MCF 10A (cell line): Measurements from ENCODE around the gene RPS6KA4. TPM values are rescaled to one million over a fixed set of nuclear protein-coding genes. Genes with fewer than 3 reads are reported as not detected.

Source experiments
- BruUV-seq: library from RNA; stranded (reverse); fragments of 400-500 nt; replicated peaks from 2 replicates; lab custom pipeline; 2021; lab: Mats Ljungman, UMichigan
- CTCF ChIA-PET: fragments of 300-600 bp; sonication (Branson Sonifier 250); formaldehyde crosslinking; extraction: SDS; loops from one replicate; lab custom pipeline; 2021; ENCODE audit warnings: antibody characterized with exemption, inconsistent platforms; lab: Yijun Ruan, JAX
- POLR2A ChIA-PET: fragments of 300-600, 350-650 bp; sonication (Branson Sonifier 250); formaldehyde crosslinking; extraction: SDS; loops from one replicate; lab custom pipeline; 2020; ENCODE audit warnings: antibody characterized with exemption, inconsistent platforms; lab: Yijun Ruan, JAX
- DNase-seq: peaks from one replicate; pipeline ENCODE4 v3.0.0-alpha.2; 2018; ENCODE audit not compliant: unreplicated experiment
- H3K27ac Mint-ChIP-seq: one replicate; pipeline ENCODE4 v1.8.0; 2022; ENCODE audit warnings: mild to moderate bottlenecking, low read depth, mixed read lengths; ENCODE audit not compliant: unreplicated experiment
- H3K27me3 Mint-ChIP-seq: one replicate; pipeline ENCODE4 v1.8.0; 2022; ENCODE audit warnings: mixed read lengths; ENCODE audit not compliant: insufficient read depth, unreplicated experiment
- H3K36me3 Mint-ChIP-seq: one replicate; pipeline ENCODE4 v1.8.0; 2022; ENCODE audit warnings: mild to moderate bottlenecking, moderate library complexity, mixed read lengths; ENCODE audit not compliant: insufficient read depth, unreplicated experiment
- H3K4me1 Mint-ChIP-seq: one replicate; pipeline ENCODE4 v1.8.0; 2022; ENCODE audit warnings: mixed read lengths; ENCODE audit not compliant: insufficient read depth, unreplicated experiment
- H3K4me3 Mint-ChIP-seq: one replicate; pipeline ENCODE4 v1.8.0; 2022; ENCODE audit warnings: mild to moderate bottlenecking, moderate library complexity, mixed read lengths; ENCODE audit not compliant: unreplicated experiment
- H3K9me3 Mint-ChIP-seq: one replicate; pipeline ENCODE4 v1.8.0; 2022; ENCODE audit warnings: mixed read lengths; ENCODE audit not compliant: unreplicated experiment
- intact Hi-C: fragments of 100-400 bp; cut with micrococcal nuclease; formaldehyde crosslinking; loops from 2 replicates; pipeline ENCODE4 v1.14.1; 2022
- total RNA-seq: library from RNA; stranded (reverse); gene quantifications from 2 replicates; pipeline ENCODE4 v1.2.3, GENCODE V29; 2022
- TF ChIP-seq, protein P1 (sequence below): fragments of 200-600 bp; IDR thresholded peaks from one replicate; pipeline ENCODE4 v1.8.0; 2022; ENCODE audit warnings: antibody characterized with exemption, mild to moderate bottlenecking; ENCODE audit not compliant: unreplicated experiment

The RPS6KA4 gene
- total RNA-seq, 1 experiment from 2014 or later, result 42.5 TPM

DNA sequence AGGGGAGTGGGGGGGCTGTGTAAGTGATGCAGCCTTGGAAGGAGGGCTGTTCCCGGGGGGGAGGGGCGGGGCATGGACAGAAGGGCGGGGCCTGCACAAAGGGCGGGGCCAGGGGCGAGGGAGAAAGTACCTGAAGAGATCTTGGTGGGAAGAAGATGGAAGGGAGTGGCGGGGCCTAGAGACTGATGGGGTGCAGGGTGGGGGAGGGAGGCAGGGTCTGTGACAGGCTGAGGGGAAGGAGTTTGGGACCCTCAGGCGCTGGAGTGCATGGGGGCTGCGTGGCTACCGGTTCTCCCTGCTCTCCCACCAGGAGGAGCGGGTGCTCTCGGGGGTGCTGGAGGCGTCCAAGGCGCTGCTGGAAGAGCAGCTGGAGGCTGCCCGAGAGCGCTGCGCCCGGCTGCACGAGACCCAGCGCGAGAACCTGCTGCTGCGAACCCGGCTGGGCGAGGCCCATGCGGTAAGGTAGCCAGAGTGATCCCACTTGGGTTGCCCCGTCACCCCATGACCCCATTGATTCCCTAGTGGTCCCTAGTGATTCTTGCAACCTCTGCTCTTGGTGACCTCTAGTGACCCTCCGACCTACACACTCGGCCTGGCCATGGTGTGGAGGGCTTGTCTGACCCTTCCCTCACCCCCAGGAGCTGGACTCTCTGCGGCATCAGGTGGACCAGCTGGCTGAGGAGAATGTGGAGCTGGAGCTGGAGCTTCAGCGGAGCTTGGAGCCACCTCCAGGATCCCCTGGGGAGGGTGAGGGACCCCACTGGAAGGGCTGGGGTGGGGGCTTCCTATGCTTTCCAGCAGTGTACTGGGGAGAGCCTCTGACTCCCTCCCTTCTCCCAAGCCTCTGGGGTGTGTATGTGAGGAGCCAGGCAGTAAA lies 15.9 kb upstream of the RPS6KA4 start:
- POLR2A ChIA-PET, result interaction anchor here (0.7 to 15.4 kb wide), 10 partner anchors 10 to 1890 kb away, joined by 3 to 285 read pairs (median 4); partner anchors contain the start of genes PRDX5 and TRMT112
- Mint-ChIP-seq H3K27ac (no peak overlapping the region), H3K36me3 (no peaks in the 10 kb centered on the region), H3K4me3 (peak overlapping the region; percentile 65), H3K9me3 (no peaks in the 10 kb centered on the region), H3K4me1 (peaks cover 17% of the 10 kb centered on the region), H3K27me3 (no peaks in the 10 kb centered on the region)
- TF ChIP-seq, protein P1, sequence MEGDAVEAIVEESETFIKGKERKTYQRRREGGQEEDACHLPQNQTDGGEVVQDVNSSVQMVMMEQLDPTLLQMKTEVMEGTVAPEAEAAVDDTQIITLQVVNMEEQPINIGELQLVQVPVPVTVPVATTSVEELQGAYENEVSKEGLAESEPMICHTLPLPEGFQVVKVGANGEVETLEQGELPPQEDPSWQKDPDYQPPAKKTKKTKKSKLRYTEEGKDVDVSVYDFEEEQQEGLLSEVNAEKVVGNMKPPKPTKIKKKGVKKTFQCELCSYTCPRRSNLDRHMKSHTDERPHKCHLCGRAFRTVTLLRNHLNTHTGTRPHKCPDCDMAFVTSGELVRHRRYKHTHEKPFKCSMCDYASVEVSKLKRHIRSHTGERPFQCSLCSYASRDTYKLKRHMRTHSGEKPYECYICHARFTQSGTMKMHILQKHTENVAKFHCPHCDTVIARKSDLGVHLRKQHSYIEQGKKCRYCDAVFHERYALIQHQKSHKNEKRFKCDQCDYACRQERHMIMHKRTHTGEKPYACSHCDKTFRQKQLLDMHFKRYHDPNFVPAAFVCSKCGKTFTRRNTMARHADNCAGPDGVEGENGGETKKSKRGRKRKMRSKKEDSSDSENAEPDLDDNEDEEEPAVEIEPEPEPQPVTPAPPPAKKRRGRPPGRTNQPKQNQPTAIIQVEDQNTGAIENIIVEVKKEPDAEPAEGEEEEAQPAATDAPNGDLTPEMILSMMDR, result no peak
- DNase-seq, result no peak
- intact Hi-C loops, result no loop called here
- no TSS peak for BruUV-seq
- CTCF ChIA-PET, result interaction anchor here (0.6 to 4.2 kb wide), 13 partner anchors 8 to 473 kb away, joined by 3 to 58 read pairs (median 4); partner anchors contain the start of genes PRDX5 and TRMT112

GRCh38 chr11:64343767-64344559 lies 15.0 kb upstream of the RPS6KA4 start:
- ChIA-PET POLR2A (interaction anchor here (0.9 to 15.4 kb wide), 2 partner anchors 9 to 26 kb away, joined by 3 to 285 read pairs; partner anchors contain the start of genes PRDX5 and TRMT112), CTCF (interaction anchor here (0.6 to 4.2 kb wide), 11 partner anchors 9 to 472 kb away, joined by 3 to 58 read pairs (median 4); partner anchors contain the start of genes PRDX5 and TRMT112)
- no TSS peak for BruUV-seq
- Mint-ChIP-seq H3K9me3 (no peaks in the 10 kb centered on the region), H3K4me3 (no peak overlapping the region), H3K27me3 (no peaks in the 10 kb centered on the region), H3K4me1 (peaks cover 17% of the 10 kb centered on the region), H3K27ac (no peak overlapping the region), H3K36me3 (no peaks in the 10 kb centered on the region)
- TF ChIP-seq, protein P1, result peak; percentile 36
- DNase-seq, result peak; percentile 48
- intact Hi-C loops, result no loop called here

- TF ChIP-seq, protein P1, result no peak
- intact Hi-C loops, result no loop called here
- CTCF ChIA-PET, result interaction anchor here (0.6 to 1.6 kb wide), 8 partner anchors 8 to 694 kb away, joined by 3 to 8 read pairs (median 4); partner anchors contain the start of genes PRDX5, RPS6KA4 and TRMT112
- Mint-ChIP-seq H3K27me3 (no peaks in the 10 kb centered on the region), H3K4me1 (peaks cover 17% of the 10 kb centered on the region), H3K27ac (no peak overlapping the region), H3K9me3 (no peaks in the 10 kb centered on the region), H3K36me3 (no peaks in the 10 kb centered on the region), H3K4me3 (no peak overlapping the region)
- POLR2A ChIA-PET, result interaction anchor here (1.5 to 5.9 kb wide), 2 partner anchors 9 to 26 kb away, joined by 3 to 39 read pairs; partner anchors contain the start of genes PRDX5 and TRMT112
- BruUV-seq, result no TSS peak
- DNase-seq, result no peak
Observed at GRCh38 chr11:64344787-64345186, 14.2 kb upstream of the RPS6KA4 start.
